Measurements from ENCODE around the gene CHCHD2.
"Not testable (repeated sequence)": the region's sequence is repeated elsewhere in the genome, so short reads cannot be mapped to it uniquely, and the experiment has no call there.

CHCHD2 gene, protein sequence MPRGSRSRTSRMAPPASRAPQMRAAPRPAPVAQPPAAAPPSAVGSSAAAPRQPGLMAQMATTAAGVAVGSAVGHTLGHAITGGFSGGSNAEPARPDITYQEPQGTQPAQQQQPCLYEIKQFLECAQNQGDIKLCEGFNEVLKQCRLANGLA

DNA sequence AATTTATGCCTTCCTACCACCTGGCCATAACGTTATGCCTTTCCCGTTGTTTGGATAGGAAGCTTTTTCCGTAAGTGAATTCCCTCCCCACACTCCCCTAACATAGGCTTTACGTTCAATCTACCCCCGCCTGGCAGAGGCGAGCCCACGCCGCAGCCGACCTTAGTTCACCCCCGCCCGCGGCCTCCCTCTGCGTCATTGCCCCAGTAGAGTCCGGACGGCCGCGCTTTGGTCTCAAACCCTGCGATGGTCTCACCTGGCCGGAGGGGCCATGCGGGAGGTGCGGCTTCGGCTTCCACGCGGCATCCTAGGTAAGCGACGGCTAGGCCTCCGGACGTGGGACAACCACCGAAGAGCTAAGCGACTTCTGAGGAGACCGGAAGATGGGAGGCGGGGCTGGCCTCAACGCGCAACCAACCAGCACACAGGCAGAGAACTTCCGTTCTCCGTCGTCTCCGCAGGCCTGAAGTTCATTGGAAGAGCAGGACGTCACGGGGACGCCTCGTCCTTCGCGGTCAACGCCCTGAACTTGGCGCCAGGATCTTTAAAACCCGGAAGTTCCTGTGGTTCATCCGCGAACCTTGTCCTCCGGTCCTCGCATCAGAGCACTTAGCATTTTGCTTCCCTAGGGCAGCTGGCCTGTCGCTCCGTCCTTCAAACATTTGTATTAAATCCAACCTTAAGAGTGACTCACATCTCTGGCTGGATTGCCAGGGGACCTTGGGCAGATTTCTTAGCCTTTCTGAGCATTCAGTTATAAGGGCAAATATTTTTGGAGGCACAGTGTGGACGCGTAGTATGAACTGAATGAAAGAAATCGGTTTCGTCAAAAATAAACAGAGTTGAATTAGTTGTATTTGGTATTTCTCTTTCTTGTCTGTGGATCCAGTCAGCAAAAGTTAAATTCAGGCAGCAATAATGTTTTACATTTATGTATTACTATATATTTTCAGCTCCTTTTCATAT is at the start of gene CHCHD2:
Gene CHCHD2 (minus strand): TSS at position 369 of the 966 bp plus-strand sequence. CDS start 63 bp downstream, at position 306.
- peak; percentile 62 to 99 (median 95) for DNase-seq

DNA sequence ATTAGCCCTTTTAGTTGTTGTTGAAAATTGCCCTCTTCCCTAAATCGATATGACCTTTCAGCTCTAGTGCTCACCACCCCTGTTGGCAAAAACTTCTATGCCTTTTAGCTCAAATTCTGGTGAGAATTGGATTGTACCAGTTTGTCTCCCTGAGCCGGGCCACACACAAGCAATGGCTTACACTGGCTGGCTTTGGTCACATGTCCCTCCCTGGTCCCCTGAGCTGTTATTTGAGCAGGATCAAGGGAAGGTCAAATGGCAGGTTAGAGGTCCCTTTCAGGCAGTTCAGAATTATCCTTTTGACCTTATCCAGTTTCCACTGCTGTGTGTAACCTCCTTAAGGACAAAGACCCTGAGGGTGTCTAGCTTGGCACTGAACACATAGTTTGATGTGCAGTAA is 24.8 kb upstream of the CHCHD2 start:
- DNase-seq, result not testable (repeated sequence)

DNA sequence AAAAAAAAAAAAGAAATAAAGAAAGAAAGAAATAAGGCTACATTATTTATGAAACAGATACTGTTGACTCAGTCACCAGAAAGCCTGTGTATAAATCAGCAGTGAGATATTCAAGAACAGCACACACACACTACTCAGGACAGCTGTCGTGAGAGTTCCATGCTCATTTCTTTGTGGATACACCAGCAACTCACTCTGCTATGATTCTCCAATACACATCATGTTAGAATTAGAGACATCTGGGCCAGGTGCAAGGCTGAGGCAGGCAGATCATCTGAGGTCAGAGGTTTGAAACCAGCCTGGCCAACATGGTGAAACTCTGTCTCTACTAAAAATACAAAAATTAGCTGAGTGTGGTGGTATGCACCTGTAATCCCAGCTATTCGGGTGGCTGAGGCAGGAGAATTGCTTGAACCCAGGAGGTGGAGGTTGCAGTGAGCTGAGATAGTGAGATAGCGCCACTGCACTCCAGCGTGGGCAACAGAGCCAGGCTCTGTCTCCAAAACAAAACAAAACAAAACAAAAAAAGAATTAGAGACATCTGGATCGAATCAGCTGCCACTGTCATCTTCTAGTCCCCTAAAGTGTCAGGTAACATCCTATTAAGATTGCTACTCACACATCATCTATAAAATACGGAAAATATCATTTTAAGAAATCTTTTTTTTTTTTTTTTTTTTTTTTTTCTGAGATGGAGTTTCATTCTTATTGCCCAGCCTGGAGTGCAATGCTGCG is 21.1 kb upstream of the CHCHD2 start:
- no peak for DNase-seq

DNA sequence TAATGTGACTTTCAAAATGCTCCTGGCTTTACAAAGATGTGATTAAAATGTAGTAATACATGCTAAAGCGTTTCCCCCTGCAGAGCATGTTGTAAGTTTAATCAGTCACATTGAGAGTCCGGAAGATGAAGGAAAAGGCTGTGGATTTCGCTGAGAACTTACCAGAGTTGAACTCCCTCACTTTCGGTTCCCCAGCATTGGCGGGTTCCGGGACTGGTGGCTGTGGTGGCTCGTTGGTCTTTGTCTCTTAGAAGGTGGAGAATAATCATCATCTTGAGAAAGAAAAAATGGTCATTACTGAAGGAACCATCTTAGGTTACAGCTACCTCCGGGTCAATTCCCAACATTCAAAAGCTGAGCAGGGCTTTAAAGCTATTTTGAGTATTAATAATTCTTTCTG is 19.6 kb upstream of the CHCHD2 start:
- DNase-seq, result no peak

DNA sequence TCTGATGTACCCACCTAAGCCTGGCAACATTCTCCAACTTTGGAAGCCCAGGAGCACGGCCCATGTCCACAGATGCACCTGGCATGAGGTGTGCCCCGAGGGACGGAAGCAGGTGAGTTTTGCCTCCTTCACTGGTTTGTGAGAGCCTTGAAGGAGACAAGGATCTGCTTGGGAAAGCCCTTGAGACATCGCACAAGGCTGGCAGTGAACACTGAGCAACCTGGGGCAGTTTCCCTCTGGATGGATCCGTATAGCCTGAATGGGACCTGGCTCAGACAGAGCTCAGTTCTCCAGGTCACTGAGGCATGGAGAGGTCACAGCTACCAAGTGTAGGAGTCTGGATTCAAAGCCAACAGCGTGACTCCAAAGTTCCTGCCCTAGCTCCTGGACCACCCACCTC is 18.7 kb upstream of the CHCHD2 start:
- no peak for DNase-seq

DNA sequence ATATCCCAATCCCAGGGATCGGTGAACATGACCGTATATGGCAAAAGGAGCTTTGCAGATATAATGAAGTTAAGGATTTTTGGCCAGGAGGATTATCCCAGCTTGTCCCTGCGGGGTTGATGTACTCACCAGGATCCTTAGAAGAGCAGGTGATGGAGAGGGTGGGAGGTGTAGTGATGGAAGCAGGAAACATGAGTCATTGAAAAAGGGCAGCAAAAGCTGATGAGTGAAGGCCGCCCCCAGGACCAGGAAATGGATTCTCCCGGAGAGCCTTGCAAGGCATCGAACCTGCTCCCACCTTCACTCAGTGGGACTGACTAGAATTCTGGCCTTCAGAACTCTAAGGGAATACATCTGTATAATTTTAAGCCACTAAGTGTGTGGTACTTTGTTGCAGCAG is 15.2 kb upstream of the CHCHD2 start:
- DNase-seq, result peak in 9 of 56 donors; percentile 4 to 46 (median 18)

DNA sequence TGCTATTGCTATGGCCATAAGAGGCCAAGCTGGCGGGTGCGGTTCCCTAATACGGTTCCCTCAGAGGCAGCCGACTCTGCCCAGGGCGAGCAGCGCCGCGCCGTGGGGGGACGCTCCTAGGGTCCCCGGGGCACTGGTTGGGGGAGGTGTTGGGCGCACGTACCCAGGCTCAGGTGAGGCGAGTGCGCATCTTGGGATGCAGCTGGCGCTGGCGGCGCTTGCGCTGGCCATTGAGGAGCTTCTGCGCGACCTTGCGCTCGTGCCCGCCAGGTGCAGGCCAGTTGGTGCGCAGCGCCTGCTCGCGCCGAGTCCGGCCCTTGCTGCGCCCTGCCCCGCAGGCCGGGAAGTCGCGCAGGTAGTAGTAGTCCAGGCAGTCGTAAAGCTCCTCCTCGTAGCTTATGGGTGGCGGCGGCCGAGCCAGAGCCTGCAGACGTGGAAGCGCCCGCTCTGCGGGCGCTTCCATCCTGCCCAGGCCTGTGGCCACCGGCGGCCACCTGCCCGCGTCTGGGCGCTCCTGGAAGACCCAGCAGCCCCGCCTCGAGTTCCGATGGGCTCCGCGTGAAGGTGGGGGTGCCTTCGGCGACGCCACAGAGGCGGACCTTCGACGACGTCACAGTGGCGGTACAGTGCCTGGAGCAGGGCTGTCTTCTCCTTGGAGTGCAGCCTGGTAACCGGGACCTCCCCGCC is 9.7 kb upstream of the CHCHD2 start, which contains the start of gene NUPR2:
Gene NUPR2 (minus strand): TSS at position 566 of the 687 bp plus-strand sequence. CDS start 103 bp downstream, at position 463.
- DNase-seq, result peak in 7 of 56 donors; percentile 5 to 34 (median 12)

DNA sequence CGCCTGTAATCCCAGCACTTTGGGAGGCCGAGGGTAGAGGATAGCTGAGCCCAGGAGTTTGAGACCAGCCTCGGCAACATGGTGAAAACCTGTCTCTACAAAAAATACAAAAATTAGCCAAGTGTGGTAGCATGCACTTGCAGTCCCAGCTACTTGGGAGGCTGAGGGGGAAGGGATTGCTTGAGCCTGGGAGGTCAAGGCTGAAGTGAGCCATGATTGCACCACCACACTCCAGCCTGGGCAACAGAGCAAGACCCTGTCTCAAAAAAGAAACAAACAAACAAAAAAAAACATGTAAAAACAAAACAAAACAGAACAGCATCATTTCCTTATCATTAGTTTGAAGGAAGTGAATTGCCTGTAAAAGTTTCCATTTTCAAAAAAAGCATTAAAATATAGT is 6.0 kb upstream of the CHCHD2 start:
- not testable (repeated sequence) for DNase-seq

DNA sequence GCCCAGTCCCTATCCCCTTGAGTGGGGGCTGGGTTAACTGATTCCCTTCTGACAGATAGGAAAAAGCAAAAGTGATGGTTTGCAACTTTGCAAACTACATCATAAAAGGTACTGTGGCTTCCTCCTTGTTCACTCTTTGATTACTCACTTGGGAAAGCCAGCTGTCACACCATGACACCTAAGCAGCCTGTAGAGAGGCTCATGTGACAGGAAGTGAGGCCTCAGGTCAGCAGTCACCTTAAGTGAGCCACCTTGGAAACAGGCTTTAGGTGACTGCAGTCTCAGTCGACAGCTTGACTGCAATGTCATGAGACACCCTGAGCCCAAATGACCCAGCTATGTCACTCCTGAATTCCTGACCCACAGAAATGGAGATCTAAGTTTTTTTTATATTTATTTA is 4.3 kb upstream of the CHCHD2 start:
- no peak for DNase-seq

DNA sequence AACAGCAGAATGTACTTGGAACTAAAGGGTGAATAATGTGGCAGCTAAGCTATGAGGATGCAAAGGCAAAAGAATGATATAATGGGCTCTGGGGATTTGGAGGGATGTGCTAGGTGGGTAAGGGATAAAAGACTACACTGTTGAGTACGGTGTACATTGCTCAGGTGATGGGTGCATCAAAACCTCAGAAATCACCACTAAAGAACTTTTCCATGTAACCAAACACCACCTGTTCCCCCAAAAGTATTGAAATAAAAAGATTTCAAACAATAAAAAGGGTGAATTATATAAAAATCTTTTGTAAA is 1.6 kb upstream of the CHCHD2 start:
- no peak for DNase-seq

DNA sequence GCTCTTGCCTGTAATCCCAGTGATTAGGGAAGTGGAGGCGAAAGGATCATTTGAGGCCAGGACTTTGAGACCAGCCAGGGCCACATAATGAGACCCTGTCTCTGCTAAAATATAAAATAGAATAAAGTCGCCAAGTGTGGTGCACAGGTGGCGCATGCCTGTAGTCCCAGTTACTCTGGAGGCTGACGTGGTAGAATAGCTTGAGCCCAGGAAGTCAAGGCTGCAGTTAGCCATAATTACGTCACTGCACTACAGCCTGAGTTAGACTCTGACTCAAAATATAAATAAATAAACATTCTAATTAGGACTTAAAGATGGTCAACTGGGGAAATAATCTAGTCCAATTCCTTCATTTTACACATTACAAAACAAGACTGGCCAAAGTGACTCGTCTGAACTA is 768 bp downstream of the CHCHD2 start:
- no peak for DNase-seq

DNA sequence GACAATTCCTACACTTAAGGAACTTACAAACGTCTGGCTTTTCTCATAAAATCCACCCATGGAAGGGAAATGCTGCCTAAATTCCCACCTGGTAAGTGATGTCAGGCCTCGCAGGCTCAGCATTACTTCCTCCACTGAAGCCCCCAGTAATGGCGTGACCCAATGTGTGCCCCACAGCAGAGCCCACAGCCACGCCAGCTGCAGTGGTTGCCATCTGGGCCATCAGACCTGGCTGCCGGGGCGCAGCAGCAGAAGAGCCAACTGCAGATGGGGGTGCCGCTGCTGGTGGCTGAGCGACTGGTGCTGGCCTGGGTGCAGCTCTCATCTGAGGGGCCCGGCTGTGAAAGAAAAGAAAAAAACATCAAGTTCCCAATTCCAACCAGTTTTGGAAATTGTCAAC is 2.1 kb downstream of the CHCHD2 start:
- not testable (repeated sequence) for DNase-seq

DNA sequence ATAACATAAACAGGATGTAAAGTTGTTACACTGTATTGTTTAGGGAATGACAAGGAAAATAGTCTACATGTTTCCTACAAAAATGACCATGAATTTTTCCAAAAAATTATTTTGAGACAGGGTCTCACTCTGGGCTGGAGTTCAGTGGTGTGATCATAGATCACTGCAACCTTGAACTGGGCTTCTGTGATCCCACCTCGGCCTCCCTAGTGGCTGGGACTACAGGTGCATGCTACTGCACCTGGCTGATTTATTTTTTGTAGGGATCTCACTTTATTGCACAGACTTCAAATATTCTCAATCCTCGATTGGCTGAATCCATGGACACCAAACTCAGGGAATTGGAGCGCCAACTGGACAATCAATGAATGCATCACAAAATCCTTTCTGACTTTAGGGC is 6.6 kb downstream of the CHCHD2 start:
- DNase-seq, result no peak

DNA sequence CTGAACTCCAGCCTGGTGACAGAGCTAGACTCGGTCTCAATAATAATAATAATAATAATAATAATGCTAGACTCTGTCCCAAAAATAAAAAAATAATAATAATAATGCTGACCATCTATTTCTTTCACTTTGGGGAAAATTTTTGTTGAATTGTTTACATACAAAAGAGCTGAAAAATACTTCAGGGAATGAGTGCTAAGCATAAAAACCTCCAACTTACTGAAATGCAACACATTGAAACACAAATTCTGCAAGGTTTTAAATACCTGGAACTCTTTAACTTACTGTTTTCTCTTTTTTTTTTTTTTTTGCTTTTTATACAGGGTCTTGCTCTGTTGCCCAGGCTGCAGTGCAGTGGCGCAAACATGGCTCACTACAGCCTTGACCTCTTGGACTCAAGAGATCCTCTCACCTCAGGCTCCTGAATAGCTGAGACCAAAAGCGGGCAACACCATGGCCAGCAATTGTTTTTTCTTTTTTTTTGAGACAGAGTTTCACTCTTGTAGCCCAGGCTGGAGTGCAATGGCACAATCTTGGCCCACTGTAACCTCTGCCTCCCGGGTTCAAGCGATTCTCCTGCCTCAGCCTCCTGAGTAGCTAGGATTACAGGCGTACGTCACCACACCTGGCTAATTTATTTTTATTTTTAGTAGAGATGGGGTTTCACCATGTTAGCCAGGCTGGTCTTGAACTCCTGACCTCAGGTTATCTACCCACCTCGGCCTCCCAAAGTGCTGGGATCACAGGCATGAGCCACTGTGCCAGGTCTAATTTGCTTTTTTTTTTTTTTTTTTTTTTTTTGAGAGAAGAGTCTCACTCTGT is 7.9 kb downstream of the CHCHD2 start:
- DNase-seq, result not testable (repeated sequence)

DNA sequence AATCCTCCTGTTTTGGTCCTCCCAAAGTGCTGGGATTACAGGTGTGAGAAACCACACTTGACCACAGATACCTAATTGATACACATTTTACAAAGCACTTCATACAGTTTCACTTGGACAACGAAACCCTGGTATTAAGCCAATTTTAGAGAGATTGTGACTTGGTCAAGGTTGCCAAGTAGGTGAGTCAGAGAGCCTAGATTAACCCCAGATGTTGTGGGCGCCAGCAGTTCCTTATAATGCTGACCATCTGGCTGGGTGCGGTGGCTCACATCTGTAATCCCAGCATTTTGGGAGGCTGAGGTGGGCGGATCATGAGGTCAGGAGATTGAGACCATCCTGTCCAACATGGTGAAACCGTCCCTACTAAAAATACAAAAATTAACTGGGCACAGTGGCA is 8.6 kb downstream of the CHCHD2 start:
- no peak for DNase-seq

DNA sequence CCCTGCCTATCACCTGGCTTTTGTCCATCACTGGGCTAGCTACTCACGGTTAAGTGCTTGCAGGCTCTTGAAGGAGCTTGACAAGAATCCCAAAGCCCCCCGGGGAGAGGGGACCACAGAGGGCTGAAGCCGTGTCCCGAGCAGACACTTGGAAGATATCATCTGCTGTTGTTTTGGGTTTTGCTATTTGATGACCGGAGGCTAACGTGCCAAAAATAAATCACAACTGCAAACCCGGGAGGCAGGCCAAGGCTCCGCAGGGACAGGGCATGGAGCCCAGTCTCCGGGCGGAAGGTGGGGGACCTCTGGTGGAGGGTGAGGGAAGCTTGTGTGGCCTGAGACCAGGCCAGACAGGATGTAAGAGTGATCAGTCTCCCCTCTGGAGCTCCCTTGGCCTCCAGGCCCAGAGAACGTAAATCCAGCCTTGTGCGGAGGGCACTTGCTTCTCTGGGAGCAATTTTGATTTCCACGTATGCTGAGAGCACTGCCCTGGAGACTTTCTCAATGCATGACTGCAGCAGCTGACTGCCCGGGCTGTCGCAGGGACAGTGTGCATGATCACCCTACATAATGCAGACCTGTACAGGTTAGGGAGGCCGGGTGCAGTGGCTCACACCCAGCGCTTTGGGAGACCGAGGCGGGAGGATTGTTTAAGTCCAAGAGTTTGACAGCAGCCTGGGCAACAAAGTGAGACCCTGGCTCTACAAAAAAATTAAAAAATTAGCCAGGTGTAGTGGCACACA is 13.3 kb downstream of the CHCHD2 start, which contains the start of gene PHKG1:
Gene PHKG1 (minus strand): TSS at position 164 of the 743 bp plus-strand sequence. CDS start 4,011 bp downstream, outside the sequence.
- DNase-seq, result peak in 54 of 56 donors; percentile 10 to 86 (median 67)

DNA sequence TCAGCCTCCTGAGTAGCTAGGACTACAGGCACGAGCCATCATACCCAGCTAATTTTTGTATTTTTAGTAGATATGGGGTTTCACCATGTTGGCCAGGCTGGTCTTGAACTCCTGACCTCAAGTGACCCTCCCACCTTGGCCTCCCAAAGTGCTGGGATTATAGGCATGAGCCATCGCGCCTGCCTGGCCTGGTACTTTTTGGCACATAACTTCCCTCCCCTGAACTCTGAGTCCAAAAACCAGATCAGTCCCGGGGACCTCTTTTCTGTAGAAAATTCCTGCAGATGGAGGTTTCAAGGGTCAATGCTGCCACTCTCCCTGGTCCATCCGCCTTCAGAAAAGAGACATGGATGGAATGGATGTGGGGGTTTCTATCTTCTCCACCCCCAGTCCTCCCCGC is 13.9 kb downstream of the CHCHD2 start:
- DNase-seq, result not testable (repeated sequence)

DNA sequence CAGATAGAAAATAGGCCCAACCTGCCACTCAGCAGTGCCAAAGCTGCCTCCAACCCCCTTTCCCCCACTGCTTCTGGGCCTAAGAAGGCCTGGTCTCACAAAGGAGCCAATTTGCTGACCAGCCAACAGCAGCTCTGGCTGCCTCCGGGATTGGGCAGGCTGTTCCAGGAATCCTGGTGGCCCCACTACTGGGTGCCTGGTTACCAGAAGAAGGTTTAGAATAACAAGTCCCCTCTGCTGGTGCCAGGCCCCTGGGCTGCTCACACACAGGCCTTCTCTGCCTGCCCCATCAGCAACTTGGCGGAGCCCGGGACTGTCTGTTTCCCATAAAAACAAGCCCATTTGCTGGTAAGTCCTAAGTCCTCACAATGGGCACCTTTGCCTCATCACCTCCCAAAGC is 14.7 kb downstream of the CHCHD2 start:
- DNase-seq, result peak in 51 of 56 donors; percentile 9 to 88 (median 54)

DNA sequence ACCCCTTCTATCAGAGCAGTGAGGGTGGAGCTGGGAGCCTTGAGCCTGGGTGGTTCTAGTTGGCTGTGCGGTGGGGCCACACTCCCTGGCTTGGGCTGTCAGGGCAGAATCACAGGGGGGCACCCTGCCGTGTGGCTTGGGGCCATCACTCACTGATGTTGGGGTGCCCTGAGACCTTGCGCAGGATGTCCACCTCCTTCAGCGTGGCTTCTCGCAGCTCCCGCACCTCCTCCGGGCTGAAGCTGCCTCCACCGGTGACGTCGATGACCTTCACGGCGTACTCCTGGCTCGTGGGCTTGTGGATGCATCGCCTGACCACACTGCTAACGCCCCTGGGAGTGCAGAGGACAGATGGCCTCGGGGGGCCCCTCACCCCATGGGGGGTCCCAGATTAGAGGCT is 18.8 kb downstream of the CHCHD2 start:
- no peak for DNase-seq

DNA sequence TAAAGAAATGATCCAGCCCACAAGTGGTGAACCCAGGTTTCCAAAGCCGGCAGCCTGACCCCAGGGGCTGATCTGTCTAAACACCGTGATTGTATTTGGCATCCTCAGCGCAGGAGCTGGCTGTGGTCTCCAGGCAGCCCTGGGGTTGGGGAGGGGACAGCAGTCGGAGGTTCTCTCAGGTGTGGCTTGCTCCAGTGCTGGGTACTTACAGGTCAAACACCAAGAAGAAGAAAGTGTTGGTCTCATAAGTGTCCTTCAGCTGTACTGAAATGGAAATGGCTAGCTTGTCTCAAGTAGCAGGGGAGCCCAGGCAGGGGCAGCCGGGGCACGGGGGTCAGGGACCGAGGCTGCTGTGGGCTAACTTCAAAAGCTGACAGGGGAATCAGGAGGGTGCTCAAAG is 19.5 kb downstream of the CHCHD2 start:
- no peak for DNase-seq
